ENCODE data around the gene NTHL1.

Gene NTHL1

GRCh38 chr16:2037647-2038381 is 9.8 kb downstream of the NTHL1 start:
- TF ChIP-seq, protein P1, sequence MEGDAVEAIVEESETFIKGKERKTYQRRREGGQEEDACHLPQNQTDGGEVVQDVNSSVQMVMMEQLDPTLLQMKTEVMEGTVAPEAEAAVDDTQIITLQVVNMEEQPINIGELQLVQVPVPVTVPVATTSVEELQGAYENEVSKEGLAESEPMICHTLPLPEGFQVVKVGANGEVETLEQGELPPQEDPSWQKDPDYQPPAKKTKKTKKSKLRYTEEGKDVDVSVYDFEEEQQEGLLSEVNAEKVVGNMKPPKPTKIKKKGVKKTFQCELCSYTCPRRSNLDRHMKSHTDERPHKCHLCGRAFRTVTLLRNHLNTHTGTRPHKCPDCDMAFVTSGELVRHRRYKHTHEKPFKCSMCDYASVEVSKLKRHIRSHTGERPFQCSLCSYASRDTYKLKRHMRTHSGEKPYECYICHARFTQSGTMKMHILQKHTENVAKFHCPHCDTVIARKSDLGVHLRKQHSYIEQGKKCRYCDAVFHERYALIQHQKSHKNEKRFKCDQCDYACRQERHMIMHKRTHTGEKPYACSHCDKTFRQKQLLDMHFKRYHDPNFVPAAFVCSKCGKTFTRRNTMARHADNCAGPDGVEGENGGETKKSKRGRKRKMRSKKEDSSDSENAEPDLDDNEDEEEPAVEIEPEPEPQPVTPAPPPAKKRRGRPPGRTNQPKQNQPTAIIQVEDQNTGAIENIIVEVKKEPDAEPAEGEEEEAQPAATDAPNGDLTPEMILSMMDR (IDR thresholded peaks at IDR 0.05; ENCODE audit: low read length, missing control alignments), result no peak
- no peak overlapping the region for H3K4me3 ChIP-seq (replicated peaks; ENCODE audit: low read depth, low read length)
- no peak for DNase-seq (ENCODE audit: low read depth)

- DNase-seq (ENCODE audit: low read depth), result no peak
- H3K4me3 ChIP-seq (replicated peaks; ENCODE audit: low read depth, low read length), result no peak overlapping the region
- TF ChIP-seq, protein P1 (IDR thresholded peaks at IDR 0.05; ENCODE audit: low read length, missing control alignments), result no peak
Observed at GRCh38 chr16:2037115-2037514, 10.5 kb downstream of the NTHL1 start.

DNA sequence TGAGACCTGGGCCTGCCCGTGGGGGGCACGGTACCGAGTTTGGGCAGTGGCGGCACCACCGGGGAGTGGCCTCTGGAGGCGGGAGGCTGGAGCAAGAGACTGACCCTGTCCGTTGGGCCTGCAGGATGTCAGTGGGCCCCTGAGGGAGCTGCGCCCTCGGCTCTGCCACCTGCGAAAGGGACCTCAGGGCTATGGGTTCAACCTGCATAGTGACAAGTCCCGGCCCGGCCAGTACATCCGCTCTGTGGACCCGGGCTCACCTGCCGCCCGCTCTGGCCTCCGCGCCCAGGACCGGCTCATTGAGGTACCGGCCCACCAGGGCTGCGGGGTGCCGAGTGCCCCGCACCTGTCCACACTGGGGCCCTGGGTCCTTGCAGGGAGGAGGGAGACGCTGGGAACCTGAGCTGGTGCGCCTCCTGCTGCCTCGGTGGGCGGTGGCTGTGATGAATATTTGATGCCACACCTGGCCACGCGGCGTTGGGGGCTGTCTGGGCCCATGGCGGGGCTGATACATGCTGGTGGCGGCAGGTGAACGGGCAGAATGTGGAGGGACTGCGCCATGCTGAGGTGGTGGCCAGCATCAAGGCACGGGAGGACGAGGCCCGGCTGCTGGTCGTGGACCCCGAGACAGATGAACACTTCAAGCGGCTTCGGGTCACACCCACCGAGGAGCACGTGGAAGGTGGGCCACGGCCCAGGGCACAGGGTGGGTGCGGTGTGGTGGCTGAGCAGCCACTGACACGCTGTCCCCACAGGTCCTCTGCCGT is 11.3 kb downstream of the NTHL1 start:
- TF ChIP-seq, protein P1 (IDR thresholded peaks at IDR 0.05; ENCODE audit: low read length, missing control alignments), result no peak
- no peak for DNase-seq (ENCODE audit: low read depth)
- H3K4me3 ChIP-seq (replicated peaks; ENCODE audit: low read depth, low read length), result no peak overlapping the region

DNA sequence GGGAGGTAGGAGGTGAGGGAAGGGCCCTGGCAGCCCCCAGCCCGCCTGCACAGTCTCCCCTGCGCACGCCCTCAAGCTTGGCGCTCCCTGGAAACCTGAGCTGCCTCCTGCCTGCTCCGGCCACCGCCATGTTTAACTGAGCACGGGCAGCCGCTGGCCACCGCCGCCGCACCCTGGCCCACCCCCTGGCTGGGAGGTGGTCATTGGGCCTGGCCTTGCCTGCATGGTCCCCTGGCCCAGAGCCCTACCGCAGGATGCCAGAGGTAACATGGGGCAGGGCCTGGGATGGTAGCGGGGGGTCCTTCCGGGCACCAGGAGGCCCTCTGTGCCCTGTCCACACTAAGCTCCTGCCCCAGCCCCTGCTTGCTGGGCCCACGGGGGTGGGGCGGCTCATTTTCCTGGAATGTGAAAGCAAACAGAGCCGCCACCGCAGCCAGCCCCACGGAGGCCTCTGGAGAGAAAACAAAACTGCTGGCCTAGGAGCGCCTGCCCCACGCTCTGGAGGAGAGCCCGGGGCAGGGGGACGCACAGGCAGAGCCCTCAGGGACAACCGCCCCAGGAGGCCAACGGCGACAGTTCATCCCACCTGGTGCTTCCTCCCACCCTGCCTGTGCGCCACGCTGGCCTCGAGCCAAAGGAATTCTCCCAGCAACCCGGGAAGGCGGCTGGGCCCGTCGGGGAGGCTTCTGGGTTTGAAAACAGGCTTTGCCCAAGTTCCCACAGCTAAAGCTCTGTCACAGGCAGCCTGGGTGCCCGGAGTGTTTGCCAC is 12.0 kb downstream of the NTHL1 start:
- DNase-seq (ENCODE audit: low read depth), result peak; percentile 65

GRCh38 chr16:2034696-2035430 is 12.8 kb downstream of the NTHL1 start:
- no peak for DNase-seq (ENCODE audit: low read depth)
- TF ChIP-seq, protein P1 (IDR thresholded peaks at IDR 0.05; ENCODE audit: low read length, missing control alignments), result no peak
- no peak overlapping the region for H3K4me3 ChIP-seq (replicated peaks; ENCODE audit: low read depth, low read length)

More for the DNA sequence above, 12.0 kb downstream of the NTHL1 start:
- H3K4me3 ChIP-seq (replicated peaks; ENCODE audit: low read depth, low read length), result no peak overlapping the region
- TF ChIP-seq, protein P1 (IDR thresholded peaks at IDR 0.05; ENCODE audit: low read length, missing control alignments), result no peak

GRCh38 chr16:2033909-2034695 is 13.5 kb downstream of the NTHL1 start:
- DNase-seq (ENCODE audit: low read depth), result peak; percentile 25
- peak overlapping the region; percentile 32 for H3K4me3 ChIP-seq (replicated peaks; ENCODE audit: low read depth, low read length)

Measured in fibroblast of pulmonary artery (primary cell).